Stimulated activated CD8-positive, alpha-beta memory T cell treated with anti-CD3 and anti-CD28 coated beads, Interleukin-4, amount 100 ng/mL, for 4 hours (primary cell): ENCODE results near the gene CHAF1A.
A peak's percentile ranks its signal among the peaks of the same experiment; 100 is the strongest.

Source experiments
- DNase-seq, 2 donors: peaks; one replicate each; pipeline ENCODE4 v3.0.0-alpha.2; 2020; ENCODE audit warnings: low read depth in 2 of 2, low spot score in 1 of 2

The CHAF1A gene

GRCh38 chr19:4454747-4455718 is 52.6 kb downstream of the CHAF1A start:
- DNase-seq: no peak

- no peak for DNase-seq
Observed at GRCh38 chr19:4455719-4456475, 53.5 kb downstream of the CHAF1A start.

GRCh38 chr19:4456476-4456842 is 54.0 kb downstream of the CHAF1A start:
- DNase-seq: no peak

GRCh38 chr19:4456843-4457653 is 54.6 kb downstream of the CHAF1A start:
- peak in 1 of 2 donors; percentile 33 for DNase-seq

GRCh38 chr19:4457654-4458395 is 55.4 kb downstream of the CHAF1A start, which contains the start of gene UBXN6:
UBXN6 (minus strand) TSS chr19:4457794; CDS start chr19:4457697, 97 bp downstream.
- peak; percentile 90 to 95 for DNase-seq

GRCh38 chr19:4464815-4465581 is 62.6 kb downstream of the CHAF1A start:
- DNase-seq: no peak

GRCh38 chr19:4467835-4468234 is 65.4 kb downstream of the CHAF1A start:
- DNase-seq: no peak

GRCh38 chr19:4471403-4472173 is 69.1 kb downstream of the CHAF1A start:
- DNase-seq: peak; percentile 93 to 97

GRCh38 chr19:4472174-4472974 is 69.9 kb downstream of the CHAF1A start, which contains the start of gene HDGFL2:
HDGFL2 (plus strand) TSS chr19:4472297; CDS start chr19:4472351, 54 bp downstream.
- no peak for DNase-seq

GRCh38 chr19:4473011-4473762 is 70.7 kb downstream of the CHAF1A start:
- no peak for DNase-seq

GRCh38 chr19:4473763-4474513 is 71.5 kb downstream of the CHAF1A start:
- no peak for DNase-seq

GRCh38 chr19:4474514-4475022 is 72.1 kb downstream of the CHAF1A start:
- DNase-seq: no peak

GRCh38 chr19:4477034-4477801 is 74.8 kb downstream of the CHAF1A start:
- no peak for DNase-seq

GRCh38 chr19:4482721-4483364 is 80.4 kb downstream of the CHAF1A start:
- no peak for DNase-seq

GRCh38 chr19:4483385-4483784 is 80.9 kb downstream of the CHAF1A start:
- DNase-seq: no peak
